ENCODE results near the gene PPP6R2.

DNA sequence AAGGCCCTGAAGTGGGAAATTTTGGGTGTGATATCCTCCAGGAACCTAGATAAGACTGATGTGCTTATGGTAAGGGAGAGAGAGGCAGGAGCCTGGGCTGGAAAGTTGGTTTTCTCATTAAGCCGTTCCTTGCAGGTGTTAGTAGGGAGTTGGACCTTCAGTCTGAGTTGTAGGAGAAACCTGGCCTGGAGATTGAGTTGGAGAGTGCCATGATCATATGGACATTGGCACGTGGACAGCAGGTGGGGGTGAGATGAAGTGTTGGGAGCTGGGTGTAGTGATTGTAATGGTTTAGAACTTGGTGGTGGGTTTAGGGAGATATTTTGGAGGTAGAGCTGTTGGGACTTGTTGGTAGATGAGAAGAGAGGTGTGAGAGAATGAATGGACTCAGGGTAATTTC, 4.9 kb downstream of the PPP6R2 start:
- TF ChIP-seq, protein P1, sequence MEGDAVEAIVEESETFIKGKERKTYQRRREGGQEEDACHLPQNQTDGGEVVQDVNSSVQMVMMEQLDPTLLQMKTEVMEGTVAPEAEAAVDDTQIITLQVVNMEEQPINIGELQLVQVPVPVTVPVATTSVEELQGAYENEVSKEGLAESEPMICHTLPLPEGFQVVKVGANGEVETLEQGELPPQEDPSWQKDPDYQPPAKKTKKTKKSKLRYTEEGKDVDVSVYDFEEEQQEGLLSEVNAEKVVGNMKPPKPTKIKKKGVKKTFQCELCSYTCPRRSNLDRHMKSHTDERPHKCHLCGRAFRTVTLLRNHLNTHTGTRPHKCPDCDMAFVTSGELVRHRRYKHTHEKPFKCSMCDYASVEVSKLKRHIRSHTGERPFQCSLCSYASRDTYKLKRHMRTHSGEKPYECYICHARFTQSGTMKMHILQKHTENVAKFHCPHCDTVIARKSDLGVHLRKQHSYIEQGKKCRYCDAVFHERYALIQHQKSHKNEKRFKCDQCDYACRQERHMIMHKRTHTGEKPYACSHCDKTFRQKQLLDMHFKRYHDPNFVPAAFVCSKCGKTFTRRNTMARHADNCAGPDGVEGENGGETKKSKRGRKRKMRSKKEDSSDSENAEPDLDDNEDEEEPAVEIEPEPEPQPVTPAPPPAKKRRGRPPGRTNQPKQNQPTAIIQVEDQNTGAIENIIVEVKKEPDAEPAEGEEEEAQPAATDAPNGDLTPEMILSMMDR (conservative IDR thresholded peaks at IDR 0.05; ENCODE audit: low read length): no peak
- TF ChIP-seq EZH2phosphoT487 (IDR thresholded peaks at IDR 0.05; ENCODE audit: borderline replicate concordance): no peak

Data from Loucy (cell line).